Transverse colon (tissue), 4 donors: ENCODE results near the gene SULT1C3. TPM values are rescaled to one million over a fixed set of nuclear protein-coding genes. Genes with fewer than 3 reads are reported as not detected.
A peak's percentile ranks its signal among the peaks of the same experiment; 100 is the strongest.

ENCODE experiments used
- DNase-seq: peaks from one replicate; pipeline ENCODE4 v3.0.0-alpha.2; 2019
- H3K27ac ChIP-seq, 4 donors: fragments of 200-600 bp; sonication (generic); 2 replicates each; pipeline ENCODE4 v1.5.1; 2016 to 2018; ENCODE audit warnings: inconsistent platforms in 4 of 4
- H3K27me3 ChIP-seq: fragments of 200-600 bp; sonication (generic); 2 replicates; pipeline ENCODE4 v1.5.1; 2017; ENCODE audit warnings: inconsistent platforms
- H3K36me3 ChIP-seq, 4 donors: fragments of 200-600 bp; sonication (generic); 2 replicates each; pipeline ENCODE4 v1.5.1; 2017 to 2019; ENCODE audit warnings: inconsistent platforms in 4 of 4
- H3K4me1 ChIP-seq, 4 donors: fragments of 200-600 bp; sonication (generic); 2 replicates each; pipeline ENCODE4 v1.5.1; 2017 to 2020; ENCODE audit warnings: inconsistent platforms in 4 of 4
- H3K4me3 ChIP-seq, 4 donors: fragments of 200-600 bp; sonication (generic); 1 replicate in 1 of 4; 2 replicates in 3 of 4; pipeline versions ENCODE4 v1.5.1 to v1.6.1; 2017 to 2019; ENCODE audit warnings: inconsistent platforms in 4 of 4
- H3K9me3 ChIP-seq, 2 donors: fragments of 200-600 bp; sonication (generic); 2 replicates each; pipeline ENCODE4 v1.5.1; 2017 to 2019; ENCODE audit warnings: inconsistent platforms in 2 of 2
- EP300 ChIP-seq: sonication (generic); formaldehyde crosslinking; IDR thresholded peaks from one replicate; pipeline ENCODE4 v1.6.1; 2017; ENCODE audit warnings: antibody characterized with exemption, low read depth
- POLR2A ChIP-seq: fragments of 450-650 bp; IDR thresholded peaks from one replicate; pipeline ENCODE4 v1.6.1; 2016; ENCODE audit warnings: antibody characterized with exemption, mild to moderate bottlenecking, moderate library complexity
- POLR2AphosphoS5 ChIP-seq, 3 donors: sonication (generic); formaldehyde crosslinking; IDR thresholded peaks; one replicate each; pipeline ENCODE4 v1.6.1; 2016; ENCODE audit warnings: antibody characterized with exemption in 3 of 3
- WGBS, 2 donors: methylation state at CpG; one replicate each; pipeline ENCODE4 v1.1.5; 2018; ENCODE audit warnings: low coverage in 1 of 2; 5-methylcytosine and 5-hydroxymethylcytosine counted together
- in situ Hi-C, 4 donors: fragments of 200-750 bp; cut with MboI; loops; one replicate each; pipeline versions ENCODE4 v1.15.0 to v1.15.1; 2017; ENCODE audit warnings: low sequenced_read_pairs in 3 of 4, low pct_ligation_motif_present in 1 of 4, low pct_unique_long_range_greater_than_20kb in 1 of 4
- intact Hi-C: fragments of 100-400 bp; cut with DNase I; formaldehyde crosslinking; loops from one replicate; pipeline ENCODE4 v1.15.1; 2023; ENCODE audit warnings: low total_unique reads
- total RNA-seq, 4 donors: library from RNA; depleted of rRNA; stranded (reverse); fragments of >200 nt; gene quantifications; one replicate each; pipeline ENCODE4 v1.1.0, GENCODE V29; 2016
- TF ChIP-seq, protein P1 (sequence below), 5 experiments: fragments of 200-600 bp in 3 of 5; fragments of 450-650 bp in 2 of 5; sonication (generic) in 3 of 5; IDR thresholded peaks; 1 replicate in 2 of 5; 2 replicates in 3 of 5; pipeline ENCODE4 v1.5.1; 2016 to 2017; ENCODE audit warnings: antibody characterized with exemption in 5 of 5, inconsistent platforms in 3 of 5, mild to moderate bottlenecking in 2 of 5, moderate library complexity in 1 of 5

SULT1C3 gene
- not detected for total RNA-seq

DNA sequence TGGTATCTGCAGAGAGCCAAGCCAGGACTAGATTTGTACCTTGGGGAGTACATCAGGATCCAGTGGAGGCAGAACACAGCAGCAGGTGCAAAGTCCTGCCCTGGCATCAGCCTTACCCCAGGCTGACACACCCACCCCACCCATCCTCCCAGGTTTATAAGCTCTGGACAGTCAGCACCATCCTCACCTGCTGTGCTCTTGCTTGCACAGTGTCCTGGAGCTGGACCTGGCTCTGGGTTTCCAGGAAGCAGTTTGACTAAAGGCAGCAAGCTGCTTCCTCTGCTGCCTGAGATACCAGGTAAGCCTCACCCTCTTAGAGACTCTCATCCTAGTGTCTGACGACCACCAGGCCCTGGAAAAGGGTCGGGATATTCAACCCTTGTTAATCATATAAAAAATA is at the start of gene SULT1C3:
SULT1C3 (plus strand) TSS at position 183 of the 400 bp plus-strand sequence. CDS start 7,227 bp downstream, outside the sequence.
- peak within 1 kb of the TSS in 1 of 4 donors; percentile 44 for H3K27ac ChIP-seq
- in situ Hi-C loops = no loop called here
- intact Hi-C loops = no loop called here
- H3K27me3 ChIP-seq = no peaks in the 10 kb centered on the region
- DNase-seq = peak; percentile 42
- H3K4me3 ChIP-seq = no peak within 1 kb of the TSS
- H3K36me3 ChIP-seq = no peaks in the 10 kb centered on the region
- TF ChIP-seq POLR2A = no peak
- TF ChIP-seq, protein P1, sequence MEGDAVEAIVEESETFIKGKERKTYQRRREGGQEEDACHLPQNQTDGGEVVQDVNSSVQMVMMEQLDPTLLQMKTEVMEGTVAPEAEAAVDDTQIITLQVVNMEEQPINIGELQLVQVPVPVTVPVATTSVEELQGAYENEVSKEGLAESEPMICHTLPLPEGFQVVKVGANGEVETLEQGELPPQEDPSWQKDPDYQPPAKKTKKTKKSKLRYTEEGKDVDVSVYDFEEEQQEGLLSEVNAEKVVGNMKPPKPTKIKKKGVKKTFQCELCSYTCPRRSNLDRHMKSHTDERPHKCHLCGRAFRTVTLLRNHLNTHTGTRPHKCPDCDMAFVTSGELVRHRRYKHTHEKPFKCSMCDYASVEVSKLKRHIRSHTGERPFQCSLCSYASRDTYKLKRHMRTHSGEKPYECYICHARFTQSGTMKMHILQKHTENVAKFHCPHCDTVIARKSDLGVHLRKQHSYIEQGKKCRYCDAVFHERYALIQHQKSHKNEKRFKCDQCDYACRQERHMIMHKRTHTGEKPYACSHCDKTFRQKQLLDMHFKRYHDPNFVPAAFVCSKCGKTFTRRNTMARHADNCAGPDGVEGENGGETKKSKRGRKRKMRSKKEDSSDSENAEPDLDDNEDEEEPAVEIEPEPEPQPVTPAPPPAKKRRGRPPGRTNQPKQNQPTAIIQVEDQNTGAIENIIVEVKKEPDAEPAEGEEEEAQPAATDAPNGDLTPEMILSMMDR (IDR thresholded peaks at IDR 0.05) = no peak
- TF ChIP-seq POLR2AphosphoS5 (IDR thresholded peaks at IDR 0.05) = no peak
- WGBS, 2 donors = 35% methylated on average over 2 of the region's 2 CpGs; no CpG with 5 or more reads in 1 of the 2 donors
- peaks cover 0 to 6% of the 10 kb centered on the region in 2 donors for H3K9me3 ChIP-seq
- H3K4me1 ChIP-seq = no peaks in the 10 kb centered on the region

DNA sequence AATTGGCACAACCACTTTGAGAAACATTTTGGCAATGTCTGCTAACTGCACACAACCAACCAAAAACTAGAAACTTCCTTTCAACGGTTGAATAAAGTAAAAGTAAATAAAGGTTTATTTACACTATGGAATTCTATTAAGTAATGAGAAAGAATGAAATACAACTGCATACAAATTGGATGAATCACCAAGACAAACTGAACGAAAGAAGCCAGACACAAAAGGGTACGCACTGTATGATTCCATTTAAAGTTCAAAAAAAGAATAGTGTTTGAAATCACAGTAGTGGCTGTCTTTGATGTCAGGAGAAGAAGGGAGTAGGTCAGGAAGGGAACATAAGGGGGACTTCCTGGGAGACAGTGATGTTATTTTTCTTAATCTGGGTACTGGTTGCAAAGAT is 46.5 kb upstream of the SULT1C3 start:
- Histone ChIP-seq H3K36me3 (no peaks in the 10 kb centered on the region), H3K9me3 (no peaks in the 10 kb centered on the region), H3K27me3 (no peaks in the 10 kb centered on the region), H3K4me1 (no peaks in the 10 kb centered on the region), H3K27ac (no peak overlapping the region), H3K4me3 (no peak overlapping the region)
- WGBS, 2 donors = 45 to 49% methylated on average over 3 of the region's 3 CpGs
- no peak for DNase-seq
- intact Hi-C loops (no loop called here), in situ Hi-C loops (loop anchor here in 2 of 4 donors (25.0 kb wide), 1 partner anchor 1556 kb away; no protein-coding TSS in a partner anchor)
- TF ChIP-seq POLR2A (no peak), EP300 (no peak), POLR2AphosphoS5 (IDR thresholded peaks at IDR 0.05) (no peak)
- TF ChIP-seq, protein P1 (IDR thresholded peaks at IDR 0.05) = no peak

GRCh38 chr2:108194409-108195132 is 45.2 kb upstream of the SULT1C3 start:
- in situ Hi-C loops (loop anchor here in 2 of 4 donors (25.0 kb wide), 1 partner anchor 1557 kb away; no protein-coding TSS in a partner anchor), intact Hi-C loops (no loop called here)
- Histone ChIP-seq H3K27me3 (no peaks in the 10 kb centered on the region), H3K4me1 (no peaks in the 10 kb centered on the region), H3K27ac (no peak overlapping the region), H3K36me3 (no peaks in the 10 kb centered on the region), H3K9me3 (peaks cover 0 to 3% of the 10 kb centered on the region in 2 donors), H3K4me3 (no peak overlapping the region)
- WGBS, 2 donors = 48 to 60% methylated on average over 5 to 7 of the region's 7 CpGs
- TF ChIP-seq, protein P1 (IDR thresholded peaks at IDR 0.05) = peak in 4 of 5 experiments; percentile 28 to 45 (median 33)
- TF ChIP-seq EP300 = no peak
- TF ChIP-seq POLR2A = no peak
- TF ChIP-seq POLR2AphosphoS5 (IDR thresholded peaks at IDR 0.05) = no peak
- DNase-seq = no peak

DNA sequence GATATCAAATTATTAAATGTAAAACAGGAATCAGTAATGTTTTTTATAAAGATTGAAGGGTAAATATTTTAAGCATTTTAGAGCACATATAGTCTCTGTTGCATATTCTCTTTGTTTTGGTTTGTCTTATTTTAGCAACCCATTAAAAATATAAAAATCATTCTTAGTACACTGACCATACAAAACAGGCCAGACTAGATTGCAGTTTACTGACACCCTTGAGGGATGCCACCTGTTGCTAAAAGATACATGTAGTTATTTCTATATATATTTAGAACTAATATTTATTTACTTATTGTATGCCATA is 44.7 kb upstream of the SULT1C3 start:
- in situ Hi-C loops = loop anchor here in 2 of 4 donors (25.0 kb wide), 1 partner anchor 1558 kb away; no protein-coding TSS in a partner anchor
- Histone ChIP-seq H3K27ac (no peak overlapping the region), H3K9me3 (peaks cover 0 to 3% of the 10 kb centered on the region in 2 donors), H3K27me3 (no peaks in the 10 kb centered on the region), H3K4me1 (no peaks in the 10 kb centered on the region), H3K4me3 (no peak overlapping the region), H3K36me3 (no peaks in the 10 kb centered on the region)
- TF ChIP-seq EP300 (no peak), POLR2AphosphoS5 (IDR thresholded peaks at IDR 0.05) (no peak), POLR2A (no peak)
- TF ChIP-seq, protein P1 (IDR thresholded peaks at IDR 0.05) = no peak
- DNase-seq = no peak
- intact Hi-C loops = no loop called here
